BE2C (cell line): ENCODE data around the gene NDUFA8. TPM values are rescaled to one million over a fixed set of nuclear protein-coding genes. Genes with fewer than 3 reads are reported as not detected.

Experiments
- DNase-seq: peaks from one replicate; pipeline ENCODE4 v3.0.0-alpha.2; 2020
- H3K27me3 ChIP-seq: fragments of 250-450 bp; sonication (Bioruptor Pico); 2 replicates; pipeline ENCODE4 v1.5.1; 2020; ENCODE audit warnings: mild to moderate bottlenecking
- H3K36me3 ChIP-seq: fragments of 250-450 bp; sonication (Bioruptor Pico); 2 replicates; pipeline ENCODE4 v1.5.1; 2020; ENCODE audit warnings: mild to moderate bottlenecking
- H3K4me1 ChIP-seq: fragments of 250-450 bp; sonication (Bioruptor Pico); 2 replicates; pipeline ENCODE4 v1.5.1; 2020
- H3K4me3 ChIP-seq: 2 replicates; pipeline ENCODE4 v1.5.1; 2011; ENCODE audit warnings: low read depth, low read length
- H3K9me3 ChIP-seq: fragments of 250-450 bp; sonication (Bioruptor Pico); 2 replicates; pipeline ENCODE4 v1.5.1; 2020
- CTCF ChIP-seq: IDR thresholded peaks from 2 replicates; pipeline ENCODE4 v1.5.1; 2012; ENCODE audit warnings: mild to moderate bottlenecking, low read depth, low read length
- polyA plus RNA-seq: library from polyadenylated mRNA; unstranded; fragments of >200 nt; gene quantifications from one replicate; pipeline ENCODE4 v1.2.1, GENCODE V29; 2012; ENCODE audit warnings: low read depth, missing spikeins; ENCODE audit not compliant: insufficient read length, insufficient read depth

Gene NDUFA8
- polyA plus RNA-seq: 171 TPM

- H3K9me3 ChIP-seq: no peaks in the 10 kb centered on the region
- no peaks in the 10 kb centered on the region for H3K27me3 ChIP-seq
- H3K4me3 ChIP-seq: peak within 1 kb of the TSS; percentile 90
- DNase-seq: peak; percentile 99
- H3K36me3 ChIP-seq: no peaks in the 10 kb centered on the region; the same call in 1 of the 2 replicates
- no peak for TF ChIP-seq CTCF
- H3K4me1 ChIP-seq: no peaks in the 10 kb centered on the region; the same call in 1 of the 2 replicates
These were observed at the start of gene NDUFA8, which contains the start of gene MORN5 for GRCh38 chr9:122159026-122159924. NDUFA8 (minus strand) TSS chr9:122159779; CDS start chr9:122159677, 102 bp downstream. MORN5 (plus strand) TSS chr9:122159908; CDS start chr9:122159973, 65 bp downstream.

GRCh38 chr9:122207096-122207495 lies 47.5 kb upstream of the NDUFA8 start:
- Histone ChIP-seq H3K36me3 (no peaks in the 10 kb centered on the region), H3K9me3 (no peaks in the 10 kb centered on the region), H3K27me3 (peaks cover 19% of the 10 kb centered on the region), H3K4me1 (no peaks in the 10 kb centered on the region), H3K4me3 (no peak overlapping the region)
- TF ChIP-seq CTCF: no peak
- no peak for DNase-seq

GRCh38 chr9:122206118-122207046 lies 46.8 kb upstream of the NDUFA8 start:
- TF ChIP-seq CTCF: no peak

GRCh38 chr9:122205176-122205575 lies 45.6 kb upstream of the NDUFA8 start:
- no peak for TF ChIP-seq CTCF
- Histone ChIP-seq H3K27me3 (peaks cover under 1% of the 10 kb centered on the region), H3K4me1 (no peaks in the 10 kb centered on the region), H3K36me3 (no peaks in the 10 kb centered on the region), H3K9me3 (no peaks in the 10 kb centered on the region), H3K4me3 (no peak overlapping the region)
- no peak for DNase-seq

More at GRCh38 chr9:122206118-122207046, 46.8 kb upstream of the NDUFA8 start:
- Histone ChIP-seq H3K36me3 (no peaks in the 10 kb centered on the region), H3K27me3 (peaks cover 12% of the 10 kb centered on the region), H3K4me3 (no peak overlapping the region), H3K9me3 (no peaks in the 10 kb centered on the region), H3K4me1 (no peaks in the 10 kb centered on the region)
- no peak for DNase-seq

- no peaks in the 10 kb centered on the region for H3K9me3 ChIP-seq
- TF ChIP-seq CTCF: no peak
- H3K4me1 ChIP-seq: no peaks in the 10 kb centered on the region
- H3K27me3 ChIP-seq: no peaks in the 10 kb centered on the region
- no peak overlapping the region for H3K4me3 ChIP-seq
- H3K36me3 ChIP-seq: no peaks in the 10 kb centered on the region
- DNase-seq: no peak
These were observed 44.9 kb upstream of the NDUFA8 start for GRCh38 chr9:122204491-122204890.
